Esophagus squamous epithelium (tissue), 5 donors: ENCODE data around the gene ASCL1. TPM values are rescaled to one million over a fixed set of nuclear protein-coding genes. Genes with fewer than 3 reads are reported as not detected.

Source experiments
- DNase-seq: peaks from one replicate; lab custom pipeline; 2025; lab: John Stamatoyannopoulos, UW
- H3K27ac ChIP-seq, 4 donors: fragments of 200-600 bp; sonication (generic); one replicate each; pipeline ENCODE4 v1.5.1; 2016 to 2019; ENCODE audit warnings: mild to moderate bottlenecking in 1 of 4
- H3K27me3 ChIP-seq, 4 donors: fragments of 200-600 bp; sonication (generic); 1 replicate in 3 of 4; 2 replicates in 1 of 4; pipeline versions ENCODE4 v1.5.1 to v1.6.0; 2017 to 2021; ENCODE audit warnings: antibody characterized with exemption in 1 of 4
- H3K36me3 ChIP-seq, 3 donors: fragments of 200-600 bp; sonication (generic); one replicate each; pipeline ENCODE4 v1.5.1; 2016 to 2019
- H3K4me1 ChIP-seq, 3 donors: fragments of 200-600 bp; sonication (generic); one replicate each; pipeline ENCODE4 v1.5.1; 2017 to 2019
- H3K4me3 ChIP-seq, 4 donors: fragments of 200-600 bp; sonication (generic); 1 replicate in 3 of 4; 2 replicates in 1 of 4; pipeline ENCODE4 v1.5.1; 2016 to 2019; ENCODE audit warnings: mild to moderate bottlenecking in 2 of 4, moderate library complexity in 1 of 4
- H3K9me3 ChIP-seq, 3 donors: fragments of 200-600 bp; sonication (generic); one replicate each; pipeline ENCODE4 v1.5.1; 2016 to 2019
- CTCF ChIP-seq, 6 experiments: fragments of 450-650 bp in 4 of 6; fragments of 200-600 bp in 2 of 6; sonication (generic) in 2 of 6; IDR thresholded peaks; one replicate each; pipeline ENCODE4 v1.5.1; 2016 to 2019; ENCODE audit warnings: antibody characterized with exemption in 6 of 6, mild to moderate bottlenecking in 4 of 6, moderate library complexity in 4 of 6
- POLR2A ChIP-seq, 4 donors: fragments of 450-650 bp; IDR thresholded peaks; one replicate each; pipeline ENCODE4 v1.6.1; 2017; ENCODE audit warnings: antibody characterized with exemption in 4 of 4, mild to moderate bottlenecking in 4 of 4, moderate library complexity in 3 of 4
- WGBS, 2 donors: methylation state at CpG; one replicate each; pipeline ENCODE4 v1.1.5; 2018; 5-methylcytosine and 5-hydroxymethylcytosine counted together
- intact Hi-C: fragments of 100-400 bp; cut with DNase I; formaldehyde crosslinking; loops from one replicate; pipeline ENCODE4 v1.15.0; 2022
- total RNA-seq, 4 donors: library from RNA; depleted of rRNA; stranded (reverse); fragments of >200 nt; gene quantifications; one replicate each; pipeline ENCODE4 v1.1.0, GENCODE V29; 2016
- donor health status: DM: yes; HTN: yes; CAD: no.

The ASCL1 gene
- total RNA-seq, 4 donors from 2014 or later = not detected

GRCh38 chr12:102970780-102971179 is 13.3 kb downstream of the ASCL1 start:
- no peaks in the 10 kb centered on the region for H3K4me1 ChIP-seq
- no peaks in the 10 kb centered on the region for H3K36me3 ChIP-seq
- DNase-seq = no peak
- no peak overlapping the region for H3K4me3 ChIP-seq
- H3K9me3 ChIP-seq = no peaks in the 10 kb centered on the region
- 0 to 12% methylated on average over 2 to 3 of the region's 4 CpGs for WGBS, 2 donors
- no peak for TF ChIP-seq POLR2A (IDR thresholded peaks at IDR 0.05)
- no peak for TF ChIP-seq CTCF (IDR thresholded peaks at IDR 0.05)
- H3K27ac ChIP-seq = no peak overlapping the region
- H3K27me3 ChIP-seq = peaks cover 0 to 75% (median 3%) of the 10 kb centered on the region in 4 donors
- intact Hi-C loops = no loop called here

DNA sequence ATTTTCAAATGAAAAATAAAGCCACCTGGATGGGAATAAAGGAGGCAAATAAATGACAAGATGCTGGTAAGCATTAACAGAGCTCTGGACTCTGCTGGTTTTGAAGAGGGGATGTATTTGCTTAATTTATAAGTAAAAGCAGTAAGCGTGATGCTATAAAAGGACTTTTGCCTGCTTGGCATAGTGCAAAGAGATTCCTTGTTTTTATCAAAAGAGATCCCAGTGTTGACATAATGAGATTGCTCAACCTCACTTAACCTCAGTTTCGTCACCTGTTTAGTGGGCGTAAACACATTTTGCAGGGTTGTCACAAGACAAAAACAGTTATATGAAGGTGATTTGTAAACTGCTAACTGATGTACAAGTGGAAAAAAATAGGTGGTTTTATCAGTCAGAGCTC is 13.8 kb downstream of the ASCL1 start:
- Histone ChIP-seq H3K36me3 (no peaks in the 10 kb centered on the region), H3K9me3 (no peaks in the 10 kb centered on the region), H3K4me3 (no peak overlapping the region), H3K27me3 (peaks cover 0 to 70% (median 3%) of the 10 kb centered on the region in 4 donors), H3K4me1 (no peaks in the 10 kb centered on the region), H3K27ac (no peak overlapping the region)
- TF ChIP-seq POLR2A (IDR thresholded peaks at IDR 0.05) = no peak
- no peak for TF ChIP-seq CTCF (IDR thresholded peaks at IDR 0.05)
- WGBS, 2 donors = 63 to 67% methylated on average over 3 of the region's 3 CpGs
- intact Hi-C loops = no loop called here
- DNase-seq = no peak

DNA sequence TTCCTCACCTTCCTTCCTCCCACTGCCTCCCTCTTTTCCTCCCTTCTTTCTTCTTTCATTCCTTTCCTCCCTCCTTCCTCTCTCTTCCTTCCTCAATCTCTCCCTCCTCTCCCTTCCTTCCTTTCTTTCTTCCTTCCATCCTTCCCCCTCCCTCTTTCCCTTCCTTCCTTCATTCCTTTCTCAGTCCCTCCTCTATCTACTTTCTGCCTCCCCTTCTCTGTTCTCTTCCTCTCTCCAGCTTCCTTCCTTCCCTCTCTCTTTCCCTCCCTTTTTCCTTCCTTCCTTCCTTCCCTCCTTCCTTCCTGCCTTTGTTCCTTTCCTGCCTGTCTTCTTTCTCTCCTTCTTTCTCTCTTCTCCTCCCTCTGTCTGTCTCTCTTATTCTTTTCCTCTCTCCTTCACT is 16.1 kb downstream of the ASCL1 start:
- no peak for DNase-seq

DNA sequence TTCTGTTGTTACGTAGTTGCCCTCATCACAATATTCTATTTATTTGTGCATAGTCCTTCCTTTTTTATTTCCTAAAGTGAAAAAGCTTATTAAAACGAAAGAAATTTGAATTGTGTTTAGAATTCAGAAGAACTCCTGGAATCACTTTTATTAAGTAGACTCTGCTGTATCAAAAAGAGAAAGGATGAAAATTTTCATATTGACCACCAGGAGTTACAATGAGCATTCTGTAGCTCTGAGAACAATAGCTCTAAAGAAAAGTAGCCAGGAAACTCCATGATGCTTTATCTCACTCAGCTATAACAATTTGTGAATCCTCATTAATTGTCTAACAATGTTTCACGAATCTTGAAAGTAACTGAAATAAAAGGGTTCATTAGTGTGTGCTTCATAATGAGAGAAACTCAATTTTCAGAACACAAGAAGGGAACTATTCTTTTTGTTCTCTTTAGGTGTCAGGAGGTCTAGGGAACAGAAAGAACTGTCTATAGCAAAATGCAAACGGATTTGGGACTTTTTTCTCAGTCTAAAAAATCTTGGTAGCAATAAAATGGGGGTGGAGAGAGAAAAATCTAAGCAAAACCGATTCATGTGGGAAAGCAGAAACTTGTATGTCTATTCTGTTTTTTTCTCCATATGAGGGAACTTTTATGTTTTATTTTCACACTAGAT is 19.3 kb downstream of the ASCL1 start:
- no peak for TF ChIP-seq CTCF (IDR thresholded peaks at IDR 0.05)
- no peak for TF ChIP-seq POLR2A (IDR thresholded peaks at IDR 0.05)
- no peak for DNase-seq

More for the DNA sequence above, 16.1 kb downstream of the ASCL1 start:
- no peak overlapping the region for H3K27ac ChIP-seq
- TF ChIP-seq POLR2A (IDR thresholded peaks at IDR 0.05) = no peak
- no peak for TF ChIP-seq CTCF (IDR thresholded peaks at IDR 0.05)
- no peaks in the 10 kb centered on the region for H3K36me3 ChIP-seq
- H3K4me1 ChIP-seq = no peaks in the 10 kb centered on the region
- H3K4me3 ChIP-seq = no peak overlapping the region
- H3K27me3 ChIP-seq = peaks cover 0 to 48% (median 3%) of the 10 kb centered on the region in 4 donors
- H3K9me3 ChIP-seq = no peaks in the 10 kb centered on the region
- intact Hi-C loops = no loop called here

DNA sequence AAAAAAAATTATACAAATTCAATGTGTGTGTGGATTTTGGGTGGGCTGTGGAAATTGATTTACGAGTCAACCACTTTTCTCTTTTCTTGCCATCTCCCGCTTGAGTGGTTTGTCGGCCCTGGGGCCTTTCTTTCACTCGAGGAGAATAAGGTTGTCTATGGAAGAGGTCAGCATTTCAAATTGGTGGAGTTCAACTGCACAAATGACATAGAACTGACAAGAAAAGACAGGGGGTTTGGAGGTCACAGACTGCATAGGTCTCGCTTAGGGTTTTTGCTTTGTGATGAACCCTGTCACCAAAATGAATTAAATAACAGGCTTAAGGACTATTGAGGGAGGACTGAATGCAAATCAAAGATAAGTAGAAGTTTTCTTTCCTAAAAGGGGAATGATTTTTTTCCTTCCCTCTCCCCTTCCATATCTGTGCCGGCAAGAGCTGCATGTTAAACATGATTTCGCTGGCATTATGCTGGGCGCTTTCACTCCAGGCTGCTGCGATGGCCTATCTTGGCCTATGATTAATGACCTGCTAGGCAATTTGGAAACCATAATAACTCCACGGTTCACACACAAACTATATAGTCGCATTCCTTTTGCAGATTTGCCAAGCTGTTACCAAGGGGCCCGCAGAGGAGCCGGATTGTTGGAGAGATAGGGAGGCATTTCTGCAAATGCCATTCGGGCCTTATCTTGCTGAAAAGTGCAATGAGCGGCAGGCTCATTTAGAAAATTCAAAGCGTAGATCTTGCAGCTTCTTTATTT is 20.7 kb downstream of the ASCL1 start:
- Histone ChIP-seq H3K4me1 (no peaks in the 10 kb centered on the region), H3K27me3 (peaks cover 0 to 9% (median 0%) of the 10 kb centered on the region in 4 donors), H3K4me3 (no peak overlapping the region), H3K27ac (no peak overlapping the region), H3K36me3 (no peaks in the 10 kb centered on the region), H3K9me3 (no peaks in the 10 kb centered on the region)
- intact Hi-C loops = no loop called here
- no peak for TF ChIP-seq POLR2A (IDR thresholded peaks at IDR 0.05)
- no peak for TF ChIP-seq CTCF (IDR thresholded peaks at IDR 0.05)
- no peak for DNase-seq
- 52 to 55% methylated on average over 16 of the region's 16 CpGs for WGBS, 2 donors

More for the DNA sequence above, 19.3 kb downstream of the ASCL1 start:
- 34 to 44% methylated on average over 5 of the region's 5 CpGs for WGBS, 2 donors
- Histone ChIP-seq H3K27me3 (peaks cover 0 to 18% (median 0%) of the 10 kb centered on the region in 4 donors), H3K27ac (no peak overlapping the region), H3K4me1 (no peaks in the 10 kb centered on the region), H3K4me3 (no peak overlapping the region), H3K36me3 (no peaks in the 10 kb centered on the region), H3K9me3 (no peaks in the 10 kb centered on the region)
- intact Hi-C loops = no loop called here
